ENCODE data around the gene NRDC.

GRCh38 chr1:51750729-51751128 is 127.8 kb downstream of the NRDC start:
- TF ChIP-seq POLR2A (IDR thresholded peaks at IDR 0.05) (no peak), POLR2AphosphoS5 (IDR thresholded peaks at IDR 0.05) (no peak), CTCF (IDR thresholded peaks at IDR 0.05) (no peak)
